CD4-positive, alpha-beta T cell treated with Interleukin-15 for 4 hours (primary cell): ENCODE results near the gene SCAF8.
A peak's percentile ranks its signal among the peaks of the same experiment; 100 is the strongest.
"Not testable (repeated sequence)": the region's sequence is repeated elsewhere in the genome, so short reads cannot be mapped to it uniquely, and the experiment has no call there.

Source experiments
- DNase-seq: peaks from one replicate; pipeline ENCODE4 v3.0.0-alpha.2; 2020; ENCODE audit warnings: low spot score

Gene SCAF8, protein sequence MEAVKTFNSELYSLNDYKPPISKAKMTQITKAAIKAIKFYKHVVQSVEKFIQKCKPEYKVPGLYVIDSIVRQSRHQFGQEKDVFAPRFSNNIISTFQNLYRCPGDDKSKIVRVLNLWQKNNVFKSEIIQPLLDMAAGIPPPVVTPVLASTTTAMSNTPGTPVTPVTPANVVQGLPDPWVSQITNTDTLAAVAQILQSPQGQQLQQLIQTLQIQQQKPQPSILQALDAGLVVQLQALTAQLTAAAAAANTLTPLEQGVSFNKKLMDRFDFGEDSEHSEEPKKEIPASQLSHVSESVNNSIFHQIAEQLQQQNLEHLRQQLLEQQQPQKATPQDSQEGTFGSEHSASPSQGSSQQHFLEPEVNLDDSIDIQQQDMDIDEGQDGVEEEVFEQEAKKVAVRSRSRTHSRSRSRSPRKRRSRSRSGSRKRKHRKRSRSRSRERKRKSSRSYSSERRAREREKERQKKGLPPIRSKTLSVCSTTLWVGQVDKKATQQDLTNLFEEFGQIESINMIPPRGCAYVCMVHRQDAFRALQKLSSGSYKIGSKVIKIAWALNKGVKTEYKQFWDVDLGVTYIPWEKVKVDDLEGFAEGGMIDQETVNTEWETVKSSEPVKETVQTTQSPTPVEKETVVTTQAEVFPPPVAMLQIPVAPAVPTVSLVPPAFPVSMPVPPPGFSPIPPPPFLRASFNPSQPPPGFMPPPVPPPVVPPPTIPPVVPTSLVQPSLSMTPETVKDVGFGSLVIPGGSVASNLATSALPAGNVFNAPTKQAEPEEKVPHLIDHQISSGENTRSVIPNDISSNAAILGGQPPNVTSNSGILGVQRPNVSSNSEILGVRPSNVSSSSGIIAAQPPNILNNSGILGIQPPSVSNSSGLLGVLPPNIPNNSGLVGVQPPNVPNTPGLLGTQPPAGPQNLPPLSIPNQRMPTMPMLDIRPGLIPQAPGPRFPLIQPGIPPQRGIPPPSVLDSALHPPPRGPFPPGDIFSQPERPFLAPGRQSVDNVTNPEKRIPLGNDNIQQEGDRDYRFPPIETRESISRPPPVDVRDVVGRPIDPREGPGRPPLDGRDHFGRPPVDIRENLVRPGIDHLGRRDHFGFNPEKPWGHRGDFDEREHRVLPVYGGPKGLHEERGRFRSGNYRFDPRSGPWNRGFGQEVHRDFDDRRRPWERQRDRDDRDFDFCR (N-terminal part only)

DNA sequence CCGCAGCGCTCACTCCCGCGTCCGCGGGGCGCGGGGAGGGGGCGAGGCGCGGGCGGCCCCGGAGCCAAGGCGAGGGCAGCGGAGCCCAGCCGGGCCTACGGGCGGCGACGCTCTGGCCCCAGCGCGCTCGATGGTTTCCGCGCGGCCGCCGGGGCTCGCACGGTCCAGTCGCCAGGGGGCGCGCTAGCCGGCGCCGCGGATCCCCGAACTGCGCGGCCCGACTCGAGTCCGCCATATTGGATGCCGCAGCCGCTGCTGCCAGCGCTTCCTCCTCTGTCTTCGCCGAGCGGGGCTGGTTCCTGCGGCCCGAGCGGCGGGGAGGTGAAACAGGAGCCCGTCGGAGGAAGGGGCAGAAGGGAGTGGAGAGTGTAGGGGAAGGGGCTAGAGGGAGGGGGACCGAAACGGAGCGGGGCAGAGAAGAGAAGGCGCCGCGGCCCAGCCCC is at the start of gene SCAF8:
Gene SCAF8 (plus strand): TSS at position 234 of the 443 bp plus-strand sequence. CDS start 485 bp downstream, outside the sequence.
- DNase-seq: peak; percentile 84

GRCh38 chr6:154683756-154684523 is 49.3 kb upstream of the SCAF8 start:
- peak; percentile 6 for DNase-seq

DNA sequence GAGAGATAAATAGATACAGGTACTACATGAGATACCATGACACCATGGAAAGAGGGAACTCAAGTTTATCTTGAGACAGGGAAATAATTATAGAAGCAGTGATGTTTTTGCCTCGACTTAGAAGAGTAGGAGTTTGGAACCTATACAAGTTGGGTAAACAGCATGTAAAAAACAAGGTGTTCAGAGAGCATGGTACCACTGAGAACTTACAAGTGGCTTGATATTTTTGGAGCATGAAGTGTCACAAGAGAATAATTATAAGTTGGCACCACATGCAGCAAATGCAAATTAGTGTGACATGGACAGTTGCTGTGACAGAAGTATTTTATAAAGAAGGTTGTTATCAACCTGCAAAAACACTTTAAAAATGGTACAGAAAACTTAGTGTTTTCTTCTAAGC is 47.1 kb upstream of the SCAF8 start:
- no peak for DNase-seq

DNA sequence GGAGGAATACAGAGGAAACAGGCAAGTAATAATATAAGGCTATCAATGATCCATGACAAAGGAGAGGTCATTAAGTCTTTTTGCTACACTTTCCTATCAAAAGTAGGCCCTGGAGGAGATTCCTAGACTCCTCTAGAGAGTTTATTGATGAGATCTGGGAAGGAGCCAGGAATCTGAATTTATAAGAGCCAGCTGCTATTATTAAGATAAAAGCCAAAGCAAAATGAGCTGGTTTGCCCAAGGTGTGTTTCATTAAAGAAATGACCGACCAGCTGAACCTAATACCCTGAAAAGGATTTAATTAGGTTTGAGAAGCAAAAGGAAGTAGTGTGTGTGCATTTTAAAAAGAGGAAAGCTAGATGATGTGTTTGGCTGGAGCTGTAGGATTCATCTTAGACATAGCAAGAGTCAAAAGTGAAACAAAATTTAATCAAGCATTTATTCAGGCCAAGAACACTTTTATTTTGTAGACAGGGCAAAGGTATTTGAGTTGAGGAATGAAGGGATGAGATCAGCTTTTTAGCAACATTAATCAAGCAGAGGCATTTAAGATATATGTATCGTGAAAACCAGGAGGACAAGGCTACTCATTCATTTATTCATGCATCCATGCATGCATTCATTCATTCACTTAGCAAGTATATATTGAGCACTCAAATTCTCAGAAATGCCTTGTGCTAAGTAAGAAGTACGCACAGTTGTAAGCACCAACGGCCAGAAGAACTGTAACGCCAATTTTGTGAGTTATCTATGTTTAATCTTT is 43.5 kb upstream of the SCAF8 start:
- no peak for DNase-seq

GRCh38 chr6:154690857-154691256 is 42.4 kb upstream of the SCAF8 start:
- no peak for DNase-seq

DNA sequence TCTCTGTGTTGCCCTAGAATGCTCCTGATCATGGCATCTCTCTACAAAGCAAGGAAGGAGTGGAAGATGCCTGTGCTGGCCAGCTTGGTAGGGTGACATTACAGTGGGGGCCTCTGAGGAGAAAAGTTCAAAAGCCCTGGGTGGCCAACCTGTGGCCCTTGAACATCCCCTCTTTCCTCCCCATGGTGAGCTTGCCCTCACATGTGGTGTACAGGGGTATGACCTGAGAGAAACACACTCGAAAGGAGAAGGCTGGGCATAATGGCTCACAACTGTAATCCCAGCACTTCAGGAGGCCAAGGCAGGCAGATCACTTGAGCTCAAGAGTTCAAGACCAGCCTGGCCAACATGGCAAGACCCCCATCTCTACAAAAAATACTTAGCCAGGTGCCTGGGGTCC is 36.6 kb upstream of the SCAF8 start:
- DNase-seq: no peak

DNA sequence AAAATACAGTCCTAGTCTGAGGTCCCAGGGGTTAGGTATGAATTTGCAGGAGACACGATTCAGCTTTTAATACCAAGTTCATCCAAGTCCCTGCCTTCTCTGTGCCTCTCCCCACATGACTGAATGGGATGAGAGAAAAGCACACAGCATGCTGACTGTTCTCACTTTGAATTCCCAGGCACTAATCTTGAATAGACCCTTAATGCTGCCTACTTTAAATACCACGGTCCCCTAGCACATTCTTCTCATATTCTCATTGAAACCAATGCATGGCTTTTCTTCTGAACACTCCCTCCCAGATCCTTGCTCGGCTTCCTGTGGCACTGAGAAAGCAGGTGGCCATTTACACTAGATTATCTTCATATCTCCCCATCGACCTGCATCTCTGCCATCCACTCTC is 30.1 kb upstream of the SCAF8 start:
- DNase-seq: no peak

DNA sequence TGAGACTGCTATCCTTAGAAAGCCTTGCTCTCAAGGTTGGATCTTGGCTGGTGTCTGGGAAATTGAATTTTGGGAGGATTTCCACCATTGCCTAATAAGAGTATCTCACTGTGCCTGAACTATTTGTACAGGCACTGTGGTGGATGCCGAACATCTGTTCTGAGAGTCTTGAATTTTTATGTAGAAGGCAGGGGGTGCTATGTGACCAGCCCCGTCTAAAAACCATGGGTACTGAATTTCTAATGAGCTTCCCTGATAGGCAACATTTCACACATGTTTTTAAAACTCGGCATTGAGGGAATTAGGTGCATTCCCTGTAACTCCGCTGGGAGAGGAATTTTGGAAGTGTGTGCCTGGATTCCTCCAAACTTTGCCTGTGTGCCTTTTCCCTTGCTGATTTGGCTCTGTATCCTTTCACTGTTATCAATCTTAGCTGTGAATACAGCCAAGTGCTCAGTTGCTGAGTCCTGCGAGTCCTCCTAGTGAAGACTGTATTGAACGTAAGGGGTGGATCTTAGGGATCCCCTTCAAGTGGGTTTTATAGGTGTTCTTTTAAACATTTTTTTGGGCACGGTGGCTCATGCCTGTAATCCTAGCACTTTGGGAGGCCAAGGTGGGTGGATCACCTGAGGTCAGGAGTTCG is 27.6 kb upstream of the SCAF8 start:
- peak; percentile 3 for DNase-seq

GRCh38 chr6:154706389-154706788 is 26.8 kb upstream of the SCAF8 start:
- no peak for DNase-seq

GRCh38 chr6:154709621-154710020 is 23.6 kb upstream of the SCAF8 start:
- no peak for DNase-seq

DNA sequence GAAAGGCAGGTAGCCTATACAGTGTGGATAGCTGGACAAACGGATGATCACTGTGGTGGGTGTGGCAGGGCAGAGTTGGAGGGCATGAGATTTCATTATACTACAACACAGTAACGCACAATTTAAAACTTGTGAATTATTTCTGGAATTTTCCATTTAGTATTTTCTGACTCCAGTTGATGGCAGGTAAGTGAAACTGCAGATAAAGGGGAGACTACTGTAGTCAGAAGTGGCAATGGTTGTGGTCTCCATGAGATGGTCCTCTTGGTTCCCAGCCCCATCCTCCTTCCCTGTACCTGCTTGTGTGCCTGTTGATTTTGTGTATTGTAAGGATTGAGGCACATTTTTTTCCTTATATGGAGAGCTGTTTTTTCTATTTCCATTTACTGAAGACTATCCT is 22.5 kb upstream of the SCAF8 start:
- no peak for DNase-seq

GRCh38 chr6:154715446-154715845 is 17.8 kb upstream of the SCAF8 start:
- DNase-seq: no peak

- DNase-seq: not testable (repeated sequence)
These were observed 16.9 kb upstream of the SCAF8 start for GRCh38 chr6:154716350-154716749.

GRCh38 chr6:154719433-154719832 is 13.8 kb upstream of the SCAF8 start:
- no peak for DNase-seq

DNA sequence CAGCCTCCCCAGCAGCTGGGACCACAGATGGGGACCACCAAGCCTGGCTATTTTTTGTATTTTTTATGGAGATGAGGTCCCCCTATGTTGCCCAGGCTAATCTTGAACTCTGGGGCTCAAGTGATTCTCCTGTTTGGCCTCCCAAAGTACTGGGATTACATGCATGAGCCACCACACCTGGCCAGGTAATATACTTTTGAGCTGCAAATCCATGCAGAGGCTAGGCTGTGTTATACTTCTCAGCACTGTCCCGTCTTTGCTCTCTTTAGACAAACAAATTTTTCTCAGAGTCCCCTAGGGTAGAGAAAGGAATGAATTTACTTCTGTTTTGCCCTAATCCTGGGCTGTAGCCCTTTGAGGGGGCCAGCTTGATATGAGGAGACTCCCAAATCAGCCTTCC is 13.4 kb upstream of the SCAF8 start:
- DNase-seq: no peak

DNA sequence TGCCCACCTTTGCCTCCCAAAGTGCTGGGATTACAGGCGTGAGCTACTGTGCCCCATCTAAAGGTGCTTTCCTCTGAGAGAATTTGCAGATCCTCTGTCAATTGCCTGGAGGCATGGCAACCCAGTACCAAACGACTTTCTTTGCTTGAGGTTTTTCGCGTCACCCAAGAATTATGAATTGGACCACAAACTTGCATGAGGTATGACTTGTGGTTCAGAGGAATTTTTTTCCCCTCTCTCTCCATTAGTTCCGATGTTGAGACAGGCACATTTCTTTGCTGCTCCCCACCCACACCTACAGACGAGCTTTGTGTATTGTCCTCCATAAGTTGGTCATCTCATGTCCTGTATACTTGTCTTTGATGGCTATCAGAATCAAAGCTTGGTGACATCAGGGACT is 11.8 kb upstream of the SCAF8 start:
- DNase-seq: no peak

DNA sequence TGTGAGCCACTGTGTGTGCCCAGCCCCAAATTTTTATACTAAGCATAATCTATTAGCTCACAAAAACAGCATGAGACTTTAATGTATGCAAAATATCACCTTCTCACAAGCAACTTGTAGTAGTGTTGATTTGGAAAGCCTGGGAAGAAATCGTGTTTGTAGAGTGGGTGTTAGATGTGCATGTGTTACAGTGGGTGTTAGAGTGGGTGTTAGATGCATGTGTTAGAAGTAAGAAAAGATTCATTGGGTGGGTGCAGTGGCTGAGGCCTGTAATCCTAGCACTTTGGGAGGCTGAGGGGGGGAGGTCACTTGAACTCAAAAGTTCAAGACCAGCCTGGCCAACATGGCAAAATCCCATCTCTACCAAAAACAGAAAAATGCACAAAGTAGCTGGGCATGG is 6.3 kb upstream of the SCAF8 start:
- no peak for DNase-seq

- DNase-seq: no peak
These were observed 1.7 kb upstream of the SCAF8 start for GRCh38 chr6:154731296-154732218.

GRCh38 chr6:154732538-154733182 is 556 bp upstream of the SCAF8 start:
- DNase-seq: no peak
